CD4-positive, alpha-beta memory T cell (primary cell): ENCODE data around the gene UNC93A. TPM values are rescaled to one million over a fixed set of nuclear protein-coding genes. Genes with fewer than 3 reads are reported as not detected.
"Not testable (repeated sequence)": the region's sequence is repeated elsewhere in the genome, so short reads cannot be mapped to it uniquely, and the experiment has no call there.

Source experiments
- CTCF ChIA-PET: fragments of 350-600 bp; sonication (Branson Sonifier 250); formaldehyde crosslinking; loops from one replicate; lab custom pipeline; 2021; ENCODE audit warnings: inconsistent platforms; ENCODE audit not compliant: partially characterized antibody; lab: Charles Lee
- POLR2A ChIA-PET: fragments of 350-600 bp; sonication (Branson Sonifier 250); formaldehyde crosslinking; loops from one replicate; lab custom pipeline; 2021; ENCODE audit not compliant: partially characterized antibody; lab: Charles Lee
- DNase-seq, 5 donors: peaks; one replicate each; pipeline versions ENCODE4 v3.0.0 to v3.0.0-alpha.2; 2020 to 2022; ENCODE audit warnings: mixed read lengths in 1 of 5
- H3K27ac ChIP-seq: one replicate; pipeline ENCODE4 v1.7.0; 2013; ENCODE audit warnings: low read depth, low read length
- H3K27me3 ChIP-seq: 2 replicates; pipeline ENCODE4 v1.7.0; 2013; ENCODE audit warnings: mild to moderate bottlenecking, low read length, moderate library complexity; ENCODE audit not compliant: insufficient read depth
- H3K36me3 ChIP-seq: 2 replicates; pipeline ENCODE4 v1.7.0; 2013; ENCODE audit warnings: mild to moderate bottlenecking, low read length, moderate library complexity; ENCODE audit not compliant: insufficient read depth
- H3K4me1 ChIP-seq: 2 replicates; pipeline ENCODE4 v1.7.0; 2013; ENCODE audit warnings: mild to moderate bottlenecking, low read length, moderate library complexity; ENCODE audit not compliant: insufficient read depth
- H3K4me3 ChIP-seq, 2 donors: one replicate each; pipeline ENCODE4 v1.7.0; 2013; ENCODE audit warnings: low read length in 2 of 2, mild to moderate bottlenecking in 1 of 2
- H3K9me3 ChIP-seq, 2 donors: one replicate each; pipeline ENCODE4 v1.7.0; 2013; ENCODE audit warnings: low read length in 2 of 2, control low read depth in 1 of 2; ENCODE audit not compliant: control insufficient read depth in 1 of 2
- H3K27ac Mint-ChIP-seq, 7 donors: one replicate each; pipeline ENCODE4 v1.8.0; 2020 to 2021; ENCODE audit warnings: mixed read lengths in 7 of 7, mild to moderate bottlenecking in 6 of 7, inconsistent platforms in 3 of 7, moderate library complexity in 3 of 7
- H3K27me3 Mint-ChIP-seq, 2 donors: one replicate each; pipeline ENCODE4 v1.8.0; 2020 to 2021; ENCODE audit warnings: mixed read lengths in 2 of 2
- H3K36me3 Mint-ChIP-seq, 2 donors: one replicate each; pipeline ENCODE4 v1.8.0; 2020 to 2021; ENCODE audit warnings: mixed read lengths in 2 of 2, inconsistent platforms in 1 of 2, mild to moderate bottlenecking in 1 of 2
- H3K4me1 Mint-ChIP-seq, 4 donors: one replicate each; pipeline ENCODE4 v1.8.0; 2020 to 2021; ENCODE audit warnings: mixed read lengths in 4 of 4, mild to moderate bottlenecking in 1 of 4
- H3K4me3 Mint-ChIP-seq, 8 donors: one replicate each; pipeline ENCODE4 v1.8.0; 2020 to 2021; ENCODE audit warnings: mixed read lengths in 8 of 8, mild to moderate bottlenecking in 7 of 8, moderate library complexity in 6 of 8, inconsistent platforms in 3 of 8
- H3K9me3 Mint-ChIP-seq, 8 donors: one replicate each; pipeline ENCODE4 v1.8.0; 2020 to 2021; ENCODE audit warnings: mixed read lengths in 8 of 8, mild to moderate bottlenecking in 5 of 8, inconsistent platforms in 3 of 8, moderate library complexity in 1 of 8
- intact Hi-C: fragments of 100-400 bp; cut with micrococcal nuclease; formaldehyde crosslinking; loops from one replicate; pipeline ENCODE4 v1.15.1; 2023
- polyA plus RNA-seq, 2 donors: library from polyadenylated mRNA; unstranded; fragments of 300-500 nt; fragmentation: Illumina TruSeq; gene quantifications; one replicate each; pipeline ENCODE4 v1.2.3, GENCODE V29; 2021
- total RNA-seq, 2 experiments: library from RNA; stranded (reverse); gene quantifications; one replicate each; pipeline ENCODE4 v1.2.3, GENCODE V29; 2021

UNC93A gene
- total RNA-seq: not detected
- not detected for polyA plus RNA-seq

DNA sequence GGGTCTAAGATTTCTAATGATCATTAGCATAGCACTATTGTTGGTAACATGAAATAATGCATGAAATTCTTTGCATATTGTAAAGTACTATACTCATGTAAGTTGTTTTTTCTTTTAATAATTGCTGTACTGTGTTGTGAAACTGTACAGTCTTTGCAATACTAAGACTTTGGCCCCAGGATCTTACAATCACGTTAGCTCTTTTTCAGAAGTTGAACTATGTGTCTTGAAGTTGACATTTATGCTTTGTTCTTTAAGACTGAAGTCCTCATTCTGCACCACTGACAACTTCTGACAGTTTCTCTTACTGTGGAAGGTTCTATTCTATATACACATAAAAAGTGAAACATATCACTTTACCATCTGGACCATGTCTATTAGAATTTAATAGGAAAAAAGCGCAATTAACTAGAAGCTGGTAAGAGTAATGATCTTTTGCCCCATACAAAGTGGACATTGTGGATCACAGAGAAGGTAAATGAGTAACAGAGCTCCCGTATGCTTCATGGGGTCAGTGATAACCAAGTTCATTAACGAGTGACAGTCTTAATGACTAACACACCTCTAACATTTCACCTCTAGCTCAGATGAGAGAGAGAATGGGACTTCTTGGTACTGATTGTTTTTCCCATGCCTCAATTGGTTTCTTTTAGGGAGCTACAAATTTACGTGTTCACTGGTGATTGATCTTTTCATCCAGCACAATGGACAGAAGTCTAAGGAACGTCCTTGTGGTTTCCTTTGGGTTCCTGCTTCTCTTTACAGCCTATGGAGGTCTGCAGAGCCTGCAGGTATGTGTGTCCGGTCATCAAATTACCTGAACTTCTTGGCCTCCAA is at the start of gene UNC93A:
Gene UNC93A, plus strand, starts transcription at position 530 of the 837 bp plus-strand sequence. Its CDS starts 175 bp downstream, at position 705.
- H3K9me3 ChIP-seq: no peaks in the 10 kb centered on the region
- Mint-ChIP-seq H3K4me1 (no peaks in the 10 kb centered on the region), H3K36me3 (no peaks in the 10 kb centered on the region), H3K4me3 (no peak within 1 kb of the TSS), H3K27ac (peak within 1 kb of the TSS in 1 of 7 donors; percentile 13), H3K27me3 (peaks cover 3 to 4% of the 10 kb centered on the region in 2 donors), H3K9me3 (no peaks in the 10 kb centered on the region)
- H3K4me1 ChIP-seq: no peaks in the 10 kb centered on the region
- intact Hi-C loops: loop anchor here (1.0 kb wide), 1 partner anchor 516 kb away; no protein-coding TSS in a partner anchor
- ChIA-PET POLR2A (no interaction called here), CTCF (interaction anchor here (1.0 to 5.8 kb wide), 7 partner anchors 14 to 516 kb away, joined by 3 to 26 read pairs (median 3); no protein-coding TSS in a partner anchor)
- no peaks in the 10 kb centered on the region for H3K27me3 ChIP-seq
- H3K4me3 ChIP-seq: no peak within 1 kb of the TSS
- H3K27ac ChIP-seq: no peak within 1 kb of the TSS
- no peaks in the 10 kb centered on the region for H3K36me3 ChIP-seq
- DNase-seq: no peak

DNA sequence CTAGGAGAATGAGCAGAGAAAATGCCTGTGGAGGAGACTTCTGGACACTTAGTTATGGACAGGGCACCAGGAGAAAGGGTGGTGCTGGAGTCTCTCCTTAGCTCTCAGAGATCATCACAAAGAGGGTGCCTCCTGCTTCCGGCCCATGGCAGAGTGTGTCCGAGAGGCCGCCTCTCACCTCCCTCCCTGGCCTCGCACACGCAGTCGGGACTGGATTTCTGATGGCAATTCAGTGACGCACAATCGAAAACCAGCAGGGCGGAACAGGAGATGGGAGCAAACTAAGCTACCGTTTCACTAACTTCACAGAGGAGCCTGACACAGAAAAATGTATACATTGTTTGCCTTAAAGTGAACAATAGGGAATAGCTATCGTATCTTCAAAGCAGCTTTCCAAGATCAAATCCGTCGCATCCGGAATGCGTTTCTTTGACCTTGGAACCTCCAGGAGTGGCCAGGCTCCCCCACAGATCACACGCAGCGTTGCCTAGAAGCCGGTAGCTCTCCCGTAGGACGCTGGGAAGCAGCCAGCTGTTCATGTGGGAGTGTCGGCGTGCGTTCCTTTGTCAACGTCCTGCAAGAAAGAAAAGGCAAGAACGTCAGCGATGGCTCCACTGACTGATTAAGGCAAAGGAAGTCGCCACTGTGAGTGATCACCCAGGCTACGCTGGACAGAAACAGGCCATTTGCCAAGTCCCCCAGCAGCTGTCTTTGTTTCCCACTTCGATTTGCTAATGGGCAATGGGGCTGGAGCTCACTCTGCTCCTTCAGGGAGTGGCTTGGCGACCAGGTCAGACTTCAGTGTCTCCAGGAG is 49.6 kb upstream of the UNC93A start:
- H3K4me1 Mint-ChIP-seq, H3K4me3 Mint-ChIP-seq, intact Hi-C loops, POLR2A ChIA-PET, H3K9me3 ChIP-seq, H3K27me3 ChIP-seq, DNase-seq, H3K4me3 ChIP-seq, H3K27ac Mint-ChIP-seq, H3K36me3 Mint-ChIP-seq, CTCF ChIA-PET, H3K9me3 Mint-ChIP-seq, H3K27me3 Mint-ChIP-seq, H3K27ac ChIP-seq, H3K36me3 ChIP-seq, H3K4me1 ChIP-seq: not testable (repeated sequence)

DNA sequence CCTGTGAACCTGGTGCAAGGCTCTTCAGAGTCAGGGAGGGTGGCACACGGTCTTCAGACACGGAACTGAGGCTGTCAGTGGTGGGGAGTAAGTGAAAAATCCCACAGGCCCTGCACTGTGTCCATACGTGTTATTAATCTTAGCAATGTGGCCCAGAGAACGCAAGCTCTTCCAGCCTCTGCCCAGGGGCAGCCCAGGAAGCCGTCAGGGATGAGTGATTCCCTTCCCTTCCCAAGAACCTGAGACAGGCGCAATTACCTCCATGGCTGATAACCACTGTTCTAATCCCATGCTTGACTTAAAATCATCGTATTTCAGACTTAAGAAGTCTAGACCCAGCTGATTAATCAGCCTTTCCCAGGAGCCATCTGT is 49.0 kb upstream of the UNC93A start:
- H3K27me3 ChIP-seq, H3K36me3 ChIP-seq, H3K9me3 ChIP-seq, DNase-seq, H3K27ac ChIP-seq, H3K4me3 Mint-ChIP-seq, H3K4me3 ChIP-seq, POLR2A ChIA-PET, intact Hi-C loops, H3K27ac Mint-ChIP-seq, CTCF ChIA-PET, H3K27me3 Mint-ChIP-seq, H3K36me3 Mint-ChIP-seq, H3K4me1 Mint-ChIP-seq, H3K4me1 ChIP-seq, H3K9me3 Mint-ChIP-seq: not testable (repeated sequence)

DNA sequence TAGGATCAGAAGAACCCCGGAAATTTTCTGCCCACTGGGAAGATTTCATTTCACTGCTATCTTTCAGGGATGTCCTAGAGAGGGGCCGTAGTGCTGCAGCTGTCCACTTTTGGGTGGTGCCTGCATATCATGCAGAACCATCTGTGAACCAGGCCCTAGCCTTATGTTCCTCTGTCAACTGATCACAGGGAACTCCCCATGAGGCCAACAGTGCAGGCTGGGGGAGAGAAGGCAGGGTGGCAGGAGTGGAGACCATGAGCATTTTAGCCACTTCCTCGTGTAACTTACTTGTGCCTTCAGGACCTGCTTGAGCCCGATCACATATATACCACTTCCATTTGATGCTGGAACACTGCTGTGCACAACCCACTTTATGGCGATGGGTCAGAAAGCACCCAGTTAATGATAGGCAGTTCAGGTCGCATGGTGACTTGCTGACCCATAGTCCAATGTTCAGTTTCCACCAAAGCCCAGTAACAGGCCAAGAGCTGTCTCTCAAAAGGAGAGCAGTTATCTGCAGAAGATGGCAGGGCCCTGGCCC is 48.5 kb upstream of the UNC93A start:
- intact Hi-C loops, CTCF ChIA-PET, H3K4me3 Mint-ChIP-seq, H3K27ac ChIP-seq, H3K36me3 ChIP-seq, H3K9me3 Mint-ChIP-seq, H3K27me3 Mint-ChIP-seq, H3K4me1 ChIP-seq, H3K27me3 ChIP-seq, POLR2A ChIA-PET, H3K36me3 Mint-ChIP-seq, H3K4me1 Mint-ChIP-seq, H3K9me3 ChIP-seq, H3K4me3 ChIP-seq, DNase-seq: not testable (repeated sequence)
- H3K27ac Mint-ChIP-seq: peak overlapping the region in 1 of 7 donors; percentile 49

DNA sequence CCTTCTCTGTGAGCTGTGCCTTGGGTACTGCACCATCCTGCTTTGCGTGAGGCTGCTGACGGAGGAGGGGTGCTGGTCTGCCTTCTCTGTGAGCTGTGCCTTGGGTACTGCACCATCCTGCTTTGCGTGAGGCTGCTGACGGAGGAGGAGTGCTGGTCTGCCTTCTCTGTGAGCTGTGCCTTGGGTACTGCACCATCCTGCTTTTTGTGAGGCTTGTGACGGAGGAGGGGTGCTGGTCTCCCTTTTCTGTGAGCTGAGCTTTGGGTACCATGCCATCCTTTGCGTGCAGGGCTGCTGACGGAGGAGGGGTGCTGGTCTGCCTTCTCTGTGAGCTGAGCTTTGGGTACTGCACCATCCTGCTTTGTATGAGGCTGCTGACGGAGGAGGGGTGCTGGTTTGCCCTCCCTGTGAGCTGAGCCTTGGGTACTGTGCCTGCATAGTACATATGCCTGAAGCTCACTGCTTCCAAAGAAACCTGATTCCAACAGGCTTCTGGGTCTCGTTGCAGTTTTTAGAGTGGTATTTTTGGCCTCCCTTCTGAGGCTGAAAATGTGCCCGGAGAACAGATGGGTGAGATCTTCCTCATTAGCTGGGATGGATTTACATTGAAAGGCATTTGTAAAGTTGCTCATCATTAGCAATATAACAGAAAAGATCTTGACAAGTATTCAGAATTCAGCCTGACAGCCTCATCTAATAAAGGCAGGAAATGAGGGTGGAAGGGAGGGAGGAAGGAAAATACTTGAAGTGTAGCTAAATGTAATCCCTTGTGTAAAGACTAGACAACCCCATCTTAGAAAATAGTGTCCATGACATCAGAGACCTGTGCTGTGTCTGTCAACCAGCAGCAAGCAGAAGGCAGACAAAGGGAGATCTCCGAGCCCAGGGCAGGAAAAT is 46.8 kb upstream of the UNC93A start:
- Histone ChIP-seq H3K27me3 (no peaks in the 10 kb centered on the region), H3K36me3 (no peaks in the 10 kb centered on the region), H3K4me3 (no peak overlapping the region), H3K9me3 (no peaks in the 10 kb centered on the region), H3K27ac (no peak overlapping the region), H3K4me1 (no peaks in the 10 kb centered on the region)
- H3K36me3 Mint-ChIP-seq: no peaks in the 10 kb centered on the region
- CTCF ChIA-PET: no interaction called here
- DNase-seq: no peak
- peaks cover 5 to 10% of the 10 kb centered on the region in 2 donors for H3K27me3 Mint-ChIP-seq
- intact Hi-C loops: no loop called here
- POLR2A ChIA-PET: no interaction called here
- H3K4me1 Mint-ChIP-seq: peaks cover 0 to 2% (median 0%) of the 10 kb centered on the region in 4 donors
- H3K27ac Mint-ChIP-seq: peak overlapping the region in 1 of 7 donors; percentile 4
- peaks cover 0 to 2% (median 0%) of the 10 kb centered on the region in 8 donors for H3K9me3 Mint-ChIP-seq
- no peak overlapping the region for H3K4me3 Mint-ChIP-seq

DNA sequence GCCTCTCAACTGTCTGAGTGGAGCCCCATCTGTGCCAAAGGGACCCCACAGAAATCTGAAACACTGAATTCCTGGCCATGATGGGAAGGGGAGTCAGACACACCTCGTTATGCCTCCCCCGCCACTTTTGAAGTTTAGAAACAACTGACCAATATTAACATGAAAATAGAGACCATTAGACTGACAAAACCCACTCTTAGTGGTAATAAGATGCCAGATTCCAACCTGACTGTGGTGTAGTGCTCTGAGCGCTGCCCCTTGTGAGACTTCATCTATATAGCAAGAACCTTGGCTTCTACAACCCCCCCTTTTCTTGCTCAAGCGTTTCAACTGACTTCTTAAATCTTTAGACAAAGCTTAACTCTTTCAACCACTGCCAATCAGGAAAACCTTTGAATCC is 46.1 kb upstream of the UNC93A start:
- Histone ChIP-seq H3K27me3 (no peaks in the 10 kb centered on the region), H3K4me3 (no peak overlapping the region), H3K27ac (no peak overlapping the region), H3K4me1 (no peaks in the 10 kb centered on the region), H3K9me3 (no peaks in the 10 kb centered on the region), H3K36me3 (no peaks in the 10 kb centered on the region)
- Mint-ChIP-seq H3K36me3 (no peaks in the 10 kb centered on the region), H3K4me3 (no peak overlapping the region), H3K27ac (peak overlapping the region in 1 of 7 donors; percentile 4), H3K27me3 (peaks cover 3 to 8% of the 10 kb centered on the region in 2 donors), H3K9me3 (peaks cover 0 to 2% (median 0%) of the 10 kb centered on the region in 8 donors), H3K4me1 (peaks cover 0 to 2% (median 0%) of the 10 kb centered on the region in 4 donors)
- CTCF ChIA-PET: no interaction called here
- DNase-seq: no peak
- intact Hi-C loops: no loop called here
- POLR2A ChIA-PET: no interaction called here
